HFF-Myc (cell line): Measurements from ENCODE around the gene RIPK4.

Experiments used
- DNase-seq: peaks from one replicate; pipeline ENCODE4 v3.0.0-alpha.2; 2011; ENCODE audit warnings: low read depth; ENCODE audit errors: extremely low read depth
- H3K4me3 ChIP-seq: replicated peaks from 2 replicates; pipeline ENCODE4 v1.5.1; 2011; ENCODE audit warnings: low read depth, mild to moderate bottlenecking, control low read depth, low read length
- TF ChIP-seq, protein P1 (sequence below): IDR thresholded peaks from 2 replicates; pipeline ENCODE4 v1.5.1; 2012; ENCODE audit warnings: mild to moderate bottlenecking, low read depth, low read length, control low read depth; ENCODE audit errors: missing control alignments

Gene RIPK4

DNA sequence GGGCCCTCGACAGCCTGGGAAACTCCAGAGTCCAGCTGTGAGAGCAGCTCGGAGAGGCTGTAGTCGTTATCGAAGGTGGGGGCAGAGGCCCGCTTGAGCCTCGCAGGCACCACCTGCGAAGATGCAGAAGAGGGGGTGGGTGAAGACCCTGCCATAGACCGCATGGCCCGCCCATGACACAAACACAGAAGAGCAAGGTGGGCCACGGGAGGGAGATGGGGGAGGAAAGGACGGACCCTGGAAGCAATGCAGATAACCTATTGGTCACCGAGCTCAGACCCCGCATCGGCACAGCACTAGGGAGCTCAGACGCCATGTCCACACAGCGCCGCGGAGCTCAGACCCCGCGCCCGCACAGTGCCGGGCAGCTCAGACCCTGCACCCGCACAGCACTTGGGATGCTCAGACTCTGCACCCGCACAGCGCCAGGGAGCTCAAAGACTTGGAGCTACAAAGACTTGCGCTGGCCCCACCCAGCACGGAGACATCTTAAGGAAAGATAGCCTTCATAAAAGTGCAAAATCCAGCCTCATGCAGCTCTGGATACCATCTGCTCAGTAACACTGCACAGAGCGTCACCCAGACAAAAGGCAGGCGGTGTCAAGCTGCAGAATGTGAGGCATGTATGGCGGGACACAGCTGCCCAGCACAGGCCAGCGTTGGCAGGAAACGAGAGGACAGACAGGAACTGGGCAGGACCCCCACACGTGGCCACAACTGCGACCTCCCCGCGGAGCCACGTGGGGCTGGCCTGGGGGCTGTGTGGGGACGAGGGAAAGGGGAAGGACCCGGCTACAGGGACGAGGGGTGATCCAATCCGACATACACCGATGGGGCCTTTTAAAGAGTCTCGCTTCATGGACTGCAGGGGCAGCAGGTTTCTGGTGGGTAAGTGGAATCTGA, 22.6 kb downstream of the RIPK4 start:
- TF ChIP-seq, protein P1, sequence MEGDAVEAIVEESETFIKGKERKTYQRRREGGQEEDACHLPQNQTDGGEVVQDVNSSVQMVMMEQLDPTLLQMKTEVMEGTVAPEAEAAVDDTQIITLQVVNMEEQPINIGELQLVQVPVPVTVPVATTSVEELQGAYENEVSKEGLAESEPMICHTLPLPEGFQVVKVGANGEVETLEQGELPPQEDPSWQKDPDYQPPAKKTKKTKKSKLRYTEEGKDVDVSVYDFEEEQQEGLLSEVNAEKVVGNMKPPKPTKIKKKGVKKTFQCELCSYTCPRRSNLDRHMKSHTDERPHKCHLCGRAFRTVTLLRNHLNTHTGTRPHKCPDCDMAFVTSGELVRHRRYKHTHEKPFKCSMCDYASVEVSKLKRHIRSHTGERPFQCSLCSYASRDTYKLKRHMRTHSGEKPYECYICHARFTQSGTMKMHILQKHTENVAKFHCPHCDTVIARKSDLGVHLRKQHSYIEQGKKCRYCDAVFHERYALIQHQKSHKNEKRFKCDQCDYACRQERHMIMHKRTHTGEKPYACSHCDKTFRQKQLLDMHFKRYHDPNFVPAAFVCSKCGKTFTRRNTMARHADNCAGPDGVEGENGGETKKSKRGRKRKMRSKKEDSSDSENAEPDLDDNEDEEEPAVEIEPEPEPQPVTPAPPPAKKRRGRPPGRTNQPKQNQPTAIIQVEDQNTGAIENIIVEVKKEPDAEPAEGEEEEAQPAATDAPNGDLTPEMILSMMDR, result no peak
- DNase-seq, result no peak
- H3K4me3 ChIP-seq, result no peak overlapping the region

DNA sequence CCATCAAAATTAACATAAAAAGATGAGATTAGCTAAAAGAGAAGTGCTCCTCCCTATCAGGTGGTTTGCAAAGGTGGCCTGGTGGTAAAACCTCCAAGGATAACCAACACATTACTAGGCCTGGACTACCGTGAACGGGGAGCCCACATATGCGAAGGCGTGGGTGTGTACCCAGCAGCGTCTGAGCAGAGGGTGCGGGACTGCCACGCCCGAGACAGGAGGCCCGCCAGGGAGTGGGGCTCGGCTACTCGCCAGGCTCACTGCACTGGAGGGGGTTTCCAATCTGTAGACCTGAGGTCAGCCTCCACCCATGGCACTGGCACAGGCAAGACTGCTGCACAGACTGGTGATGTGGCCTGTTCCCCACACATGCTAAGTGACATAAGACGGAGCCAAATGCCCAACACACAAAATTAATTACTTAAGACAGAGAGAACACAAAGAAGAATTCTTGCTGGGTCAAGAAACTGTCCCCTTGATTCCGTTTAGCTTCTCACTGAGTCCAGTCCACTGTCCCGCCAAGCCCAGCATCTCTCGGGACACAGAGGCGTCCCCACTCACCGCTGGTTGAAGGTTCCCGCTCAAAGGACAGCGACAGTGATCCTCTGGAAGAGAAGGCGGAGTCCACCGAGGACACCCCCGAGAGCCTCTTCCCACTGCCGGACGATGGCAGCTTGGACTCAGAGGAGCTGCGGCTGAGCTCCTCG, 23.4 kb downstream of the RIPK4 start:
- H3K4me3 ChIP-seq, result no peak overlapping the region
- no peak for DNase-seq
- TF ChIP-seq, protein P1, result no peak

DNA sequence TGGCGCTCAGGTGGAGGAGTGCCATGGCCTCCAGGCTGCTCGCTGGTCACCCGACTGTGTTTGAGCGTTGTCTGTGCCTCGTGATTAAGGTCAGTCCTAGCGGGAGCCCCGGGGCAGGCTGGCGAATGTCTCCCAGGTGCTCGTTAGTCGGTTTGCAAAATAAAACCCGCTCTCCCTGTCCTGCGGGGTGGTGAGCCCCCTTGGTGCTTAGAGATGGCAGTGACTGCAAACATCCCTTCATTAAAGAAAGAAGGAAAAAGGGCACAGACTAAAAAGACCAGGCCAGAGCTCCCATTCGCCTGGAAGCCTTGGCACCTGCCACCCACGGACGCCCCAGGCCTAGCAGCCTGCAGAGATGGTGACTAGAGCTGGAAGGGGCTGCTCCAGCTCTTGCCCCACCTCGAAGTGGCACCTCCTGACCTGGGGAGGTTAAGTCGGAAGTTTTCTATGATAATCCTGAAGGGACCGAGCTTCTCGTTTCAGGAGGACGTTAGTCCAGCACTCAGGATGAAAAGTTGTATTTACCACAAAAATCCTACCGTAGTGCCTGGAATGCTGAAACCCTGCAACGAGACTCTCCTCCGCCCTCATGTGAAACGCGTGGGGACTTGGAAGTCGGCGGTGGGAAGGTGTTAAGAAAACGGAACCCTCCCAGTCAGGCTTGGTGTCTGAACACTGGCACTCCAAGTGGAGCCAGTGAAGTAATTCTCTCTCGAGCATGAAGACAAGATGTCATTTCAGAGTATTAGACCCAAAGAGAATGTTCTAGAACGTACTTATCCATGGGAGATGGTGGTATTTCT, 24.6 kb downstream of the RIPK4 start:
- TF ChIP-seq, protein P1, result no peak
- DNase-seq, result no peak
- no peak overlapping the region for H3K4me3 ChIP-seq

DNA sequence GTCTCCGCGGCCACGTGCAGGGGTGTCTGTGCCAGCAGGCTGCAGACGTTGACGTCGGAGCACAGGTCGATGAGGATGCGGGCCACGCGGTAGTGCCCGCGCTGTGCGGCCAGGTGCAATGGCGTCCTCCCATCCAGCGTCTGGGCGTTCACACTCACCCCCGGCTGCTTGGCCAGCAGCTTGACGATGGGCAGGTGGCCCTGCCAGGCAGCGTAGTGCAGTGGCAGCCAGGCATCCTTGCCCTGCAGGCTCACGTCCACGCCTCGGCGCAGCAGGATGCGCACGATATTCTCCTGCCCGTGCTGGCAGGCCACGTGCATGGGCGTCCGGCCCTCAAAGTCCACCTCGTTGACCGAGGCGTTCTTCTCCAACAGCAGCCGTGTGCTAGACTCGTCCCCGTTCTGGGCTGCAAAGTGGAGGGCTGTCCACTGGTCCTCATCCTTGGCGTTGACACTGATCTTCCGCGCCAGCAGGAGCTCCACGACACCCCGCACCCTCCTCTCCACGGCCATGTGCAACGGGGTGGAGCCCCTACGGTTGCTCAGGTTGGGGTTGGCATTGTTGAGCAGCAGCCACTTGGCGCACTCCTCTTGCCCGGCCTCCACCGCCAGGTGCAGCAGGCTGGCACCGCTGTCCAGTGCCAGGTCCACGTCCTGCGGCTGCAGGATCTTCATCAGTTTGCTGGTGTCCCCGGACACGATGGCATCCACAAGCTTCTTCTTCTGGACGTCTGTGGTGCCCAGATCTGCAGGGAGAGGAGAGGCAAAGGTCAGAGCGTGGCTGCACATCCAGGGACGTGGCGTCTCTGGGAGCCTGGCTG, 25.4 kb downstream of the RIPK4 start:
- DNase-seq, result no peak
- TF ChIP-seq, protein P1, result no peak
- H3K4me3 ChIP-seq, result no peak overlapping the region

DNA sequence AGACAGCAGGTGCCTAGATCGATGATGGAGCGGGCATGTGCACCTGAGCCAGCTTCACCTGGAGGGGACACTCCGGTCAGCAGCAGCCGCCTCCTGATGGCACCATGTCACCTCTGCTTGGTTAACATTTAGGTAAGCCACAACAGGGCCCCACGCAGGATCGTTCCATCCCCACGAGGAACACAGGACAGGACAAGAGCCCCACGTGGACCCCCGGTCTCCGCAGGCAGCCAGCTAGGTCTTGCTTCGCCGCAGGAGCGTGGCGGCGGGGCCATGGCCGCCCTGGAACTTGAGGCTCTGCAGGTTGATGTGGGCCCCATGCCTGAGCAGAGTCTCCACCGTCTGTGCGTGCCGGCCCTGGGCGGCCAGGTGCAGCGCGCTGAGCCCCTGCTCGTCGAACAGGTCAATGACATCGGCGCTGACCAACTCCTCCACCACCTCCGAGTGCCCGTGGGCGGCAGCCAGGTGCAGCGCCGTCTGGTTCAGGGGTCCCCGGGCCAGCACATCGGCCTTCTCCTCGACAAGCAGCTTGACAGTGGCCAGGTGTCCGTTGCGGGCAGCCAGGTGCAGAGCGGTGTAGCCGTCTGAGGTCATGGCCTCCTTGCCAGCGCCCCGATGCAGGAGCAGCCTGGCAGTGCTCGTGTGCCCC, 26.1 kb downstream of the RIPK4 start:
- no peak for DNase-seq

More for the DNA sequence above, 26.1 kb downstream of the RIPK4 start:
- TF ChIP-seq, protein P1, result no peak
- no peak overlapping the region for H3K4me3 ChIP-seq
